ENCODE results near the gene CIAO1.

DNA sequence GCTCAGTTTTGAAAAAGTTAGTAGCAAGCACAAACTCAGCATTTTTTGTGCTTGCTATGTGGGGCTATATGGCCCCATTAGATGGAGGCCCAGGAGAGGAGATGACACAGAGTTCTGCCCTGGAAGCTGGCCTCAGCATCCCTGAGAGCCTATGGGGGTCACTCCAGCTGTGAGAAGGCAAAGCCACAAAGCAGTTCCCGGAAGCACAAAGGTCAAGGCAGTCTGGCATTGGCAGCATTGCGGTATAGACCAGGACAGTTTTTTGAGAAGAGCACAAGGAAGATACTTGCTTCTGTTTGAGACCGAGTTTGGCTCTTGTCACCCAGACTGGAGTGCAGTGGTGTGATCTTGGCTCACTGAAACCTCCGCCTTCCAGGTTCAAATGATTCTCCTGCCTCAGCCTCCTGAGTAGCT lies 51.6 kb downstream of the CIAO1 start:
- TF ChIP-seq, protein P1, sequence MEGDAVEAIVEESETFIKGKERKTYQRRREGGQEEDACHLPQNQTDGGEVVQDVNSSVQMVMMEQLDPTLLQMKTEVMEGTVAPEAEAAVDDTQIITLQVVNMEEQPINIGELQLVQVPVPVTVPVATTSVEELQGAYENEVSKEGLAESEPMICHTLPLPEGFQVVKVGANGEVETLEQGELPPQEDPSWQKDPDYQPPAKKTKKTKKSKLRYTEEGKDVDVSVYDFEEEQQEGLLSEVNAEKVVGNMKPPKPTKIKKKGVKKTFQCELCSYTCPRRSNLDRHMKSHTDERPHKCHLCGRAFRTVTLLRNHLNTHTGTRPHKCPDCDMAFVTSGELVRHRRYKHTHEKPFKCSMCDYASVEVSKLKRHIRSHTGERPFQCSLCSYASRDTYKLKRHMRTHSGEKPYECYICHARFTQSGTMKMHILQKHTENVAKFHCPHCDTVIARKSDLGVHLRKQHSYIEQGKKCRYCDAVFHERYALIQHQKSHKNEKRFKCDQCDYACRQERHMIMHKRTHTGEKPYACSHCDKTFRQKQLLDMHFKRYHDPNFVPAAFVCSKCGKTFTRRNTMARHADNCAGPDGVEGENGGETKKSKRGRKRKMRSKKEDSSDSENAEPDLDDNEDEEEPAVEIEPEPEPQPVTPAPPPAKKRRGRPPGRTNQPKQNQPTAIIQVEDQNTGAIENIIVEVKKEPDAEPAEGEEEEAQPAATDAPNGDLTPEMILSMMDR (IDR thresholded peaks at IDR 0.05), result no peak
- no peak for TF ChIP-seq EZH2 (IDR thresholded peaks at IDR 0.05)
